Measurements from ENCODE around the gene PLOD3. TPM values are rescaled to one million over a fixed set of nuclear protein-coding genes. Genes with fewer than 3 reads are reported as not detected.

Gene PLOD3
- total and polyA plus RNA-seq, 2 donors (not counting 3 experiments of a cell fraction or from before 2014, with no cell fraction given), result 143 to 170 TPM

DNA sequence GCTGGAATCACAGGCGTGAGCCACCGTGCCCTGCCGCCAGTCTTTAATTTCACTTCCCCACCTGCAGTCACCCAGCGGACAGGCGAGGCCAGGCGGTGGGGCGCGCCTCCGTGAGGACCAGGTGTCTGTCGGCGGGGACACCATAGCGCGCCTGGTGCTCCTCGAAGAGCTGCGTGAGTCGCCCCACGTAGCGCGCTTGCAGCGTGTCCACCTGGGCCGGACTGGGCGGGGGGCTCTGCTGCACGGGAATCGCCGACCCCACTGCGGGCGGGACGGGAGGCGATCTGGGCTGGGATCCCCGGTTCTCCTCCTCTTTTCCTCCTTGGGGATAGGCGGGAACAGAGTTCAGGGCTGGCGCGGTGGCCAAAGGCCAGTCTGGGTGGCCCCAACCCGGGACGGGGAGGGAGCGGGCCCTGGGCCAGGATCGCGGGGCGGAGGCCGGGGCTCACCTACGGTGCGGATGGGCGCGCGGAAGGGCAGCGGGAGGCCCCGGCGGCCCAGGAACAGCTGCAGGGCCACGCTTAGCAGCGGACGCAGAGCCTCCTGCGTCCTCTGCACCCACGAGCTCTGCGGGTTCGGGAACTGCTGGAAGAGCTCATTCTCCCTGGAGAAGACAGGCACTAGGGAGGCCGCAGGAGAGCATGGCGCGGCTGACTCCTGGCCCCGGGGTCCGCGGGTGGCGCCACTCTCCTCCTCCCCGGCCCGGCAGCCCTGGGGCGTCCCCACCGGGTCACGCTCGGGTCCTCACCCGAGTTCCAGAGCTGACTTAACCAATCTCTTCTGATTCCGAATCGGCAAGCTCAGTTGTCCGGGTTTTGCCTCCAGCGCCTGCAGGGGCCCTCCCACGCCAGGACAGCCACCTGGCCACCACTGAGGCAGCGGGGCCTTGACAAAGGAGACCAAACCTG is 15.4 kb downstream of the PLOD3 start:
- Histone ChIP-seq H3K4me3 (replicated peaks in 1 of 3; ENCODE audit: insufficient read depth in 1 of 3, low read depth in 1 of 3, low read length in 3 of 3) (no peak overlapping the region), H3K9me1 (replicated peaks; ENCODE audit: control insufficient read depth, extremely low read depth, insufficient read depth, low read length) (no peaks in the 10 kb centered on the region), H3K4me1 (ENCODE audit: control insufficient read depth, extremely low read depth, insufficient read depth, low read length) (peaks cover 5% of the 10 kb centered on the region), H3K4me2 (ENCODE audit: insufficient read depth, low read length) (no peak overlapping the region), H3K27me3 (ENCODE audit: control insufficient read depth in 2 of 2, insufficient read depth in 2 of 2, low read length in 2 of 2) (peaks cover 28 to 29% of the 10 kb centered on the region in 2 experiments), H3K9me3 (replicated peaks; ENCODE audit: control insufficient read depth, insufficient read depth, low read length) (no peaks in the 10 kb centered on the region), H3K9ac (replicated peaks; ENCODE audit: extremely low read depth, insufficient read depth, low read length) (no peak overlapping the region), H3K36me3 (ENCODE audit: control insufficient read depth in 2 of 2, extremely low read depth in 1 of 2, insufficient read depth in 2 of 2, low read length in 2 of 2) (peaks cover 0 to 7% of the 10 kb centered on the region in 2 experiments), H3K79me2 (ENCODE audit: control insufficient read depth, insufficient read depth, low read length) (no peaks in the 10 kb centered on the region), H2AFZ (ENCODE audit: low read depth, low read length) (no peak overlapping the region), H3K27ac (ENCODE audit: insufficient read depth, low read depth, low read length) (no peak overlapping the region), H4K20me1 (replicated peaks; ENCODE audit: control insufficient read depth, extremely low read depth, insufficient read depth, low read length) (no peaks in the 10 kb centered on the region)
- FAIRE-seq (no peak), DNase-seq (ENCODE audit: low read depth, low spot score) (no peak)
- no TSS peak for BruUV-seq (replicated peaks)
- TF ChIP-seq, protein P1, sequence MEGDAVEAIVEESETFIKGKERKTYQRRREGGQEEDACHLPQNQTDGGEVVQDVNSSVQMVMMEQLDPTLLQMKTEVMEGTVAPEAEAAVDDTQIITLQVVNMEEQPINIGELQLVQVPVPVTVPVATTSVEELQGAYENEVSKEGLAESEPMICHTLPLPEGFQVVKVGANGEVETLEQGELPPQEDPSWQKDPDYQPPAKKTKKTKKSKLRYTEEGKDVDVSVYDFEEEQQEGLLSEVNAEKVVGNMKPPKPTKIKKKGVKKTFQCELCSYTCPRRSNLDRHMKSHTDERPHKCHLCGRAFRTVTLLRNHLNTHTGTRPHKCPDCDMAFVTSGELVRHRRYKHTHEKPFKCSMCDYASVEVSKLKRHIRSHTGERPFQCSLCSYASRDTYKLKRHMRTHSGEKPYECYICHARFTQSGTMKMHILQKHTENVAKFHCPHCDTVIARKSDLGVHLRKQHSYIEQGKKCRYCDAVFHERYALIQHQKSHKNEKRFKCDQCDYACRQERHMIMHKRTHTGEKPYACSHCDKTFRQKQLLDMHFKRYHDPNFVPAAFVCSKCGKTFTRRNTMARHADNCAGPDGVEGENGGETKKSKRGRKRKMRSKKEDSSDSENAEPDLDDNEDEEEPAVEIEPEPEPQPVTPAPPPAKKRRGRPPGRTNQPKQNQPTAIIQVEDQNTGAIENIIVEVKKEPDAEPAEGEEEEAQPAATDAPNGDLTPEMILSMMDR (IDR thresholded peaks at IDR 0.05; ENCODE audit: extremely low read depth in 1 of 2, insufficient read depth in 1 of 2, low read depth in 1 of 2, low read length in 2 of 2), result no peak
- no peak for TF ChIP-seq POLR2A (IDR thresholded peaks at IDR 0.05; ENCODE audit: low read depth, low read length)
- TF ChIP-seq JUN (IDR thresholded peaks at IDR 0.05; ENCODE audit: borderline replicate concordance, insufficient read depth, insufficient read length, low read depth), result no peak
- TF ChIP-seq EZH2 (IDR thresholded peaks at IDR 0.05; ENCODE audit: borderline replicate concordance, low read depth, low read length, severe bottlenecking), result no peak
- dilution Hi-C loops (cut with MboI; ENCODE audit: extremely low pct_ligation_motif_present, low sequenced_read_pairs), result no loop called here
- ChIA-PET CTCF (interaction anchor here (0.6 to 5.2 kb wide), 6 partner anchors 9 to 496 kb away, joined by 3 to 38 read pairs (median 4); partner anchors contain the start of genes FIS1 and POP7), POLR2A (no interaction called here)
- intact Hi-C loops (cut with micrococcal nuclease), result no loop called here
